Cardiac muscle cell (in vitro differentiated cells and primary cell): ENCODE data around the gene CST9. TPM values are rescaled to one million over a fixed set of nuclear protein-coding genes. Genes with fewer than 3 reads are reported as not detected.

ENCODE experiments used
- DNase-seq, 2 donors: peaks; one replicate each; pipeline versions ENCODE4 v3.0.0 to v3.0.0-alpha.2; 2010 to 2017; ENCODE audit warnings: low read depth in 1 of 2, low spot score in 1 of 2
- H3K27ac ChIP-seq: fragments of 200-600 bp; sonication (generic); 2 replicates; pipeline ENCODE4 v1.5.1; 2016
- H3K27me3 ChIP-seq: fragments of 200-600 bp; sonication (generic); 2 replicates; pipeline ENCODE4 v1.6.0; 2016; ENCODE audit warnings: control low read depth
- H3K36me3 ChIP-seq: fragments of 200-600 bp; sonication (generic); 2 replicates; pipeline ENCODE4 v1.5.1; 2016; ENCODE audit warnings: control low read depth
- H3K4me1 ChIP-seq: fragments of 200-600 bp; sonication (generic); 2 replicates; pipeline ENCODE4 v1.8.1; 2017; ENCODE audit warnings: low read depth, mild to moderate bottlenecking, mixed run types
- H3K4me3 ChIP-seq: fragments of 200-600 bp; sonication (generic); 2 replicates; pipeline ENCODE4 v1.5.1; 2016; ENCODE audit warnings: mild to moderate bottlenecking
- H3K9me3 ChIP-seq: fragments of 200-600 bp; sonication (generic); 2 replicates; pipeline ENCODE4 v1.5.1; 2017; ENCODE audit warnings: low read depth, mild to moderate bottlenecking, control low read depth
- CTCF ChIP-seq: IDR thresholded peaks from 2 replicates; pipeline ENCODE4 v1.5.1; 2012; ENCODE audit warnings: low read depth, mild to moderate bottlenecking, low read length
- polyA plus RNA-seq: library from polyadenylated mRNA; unstranded; fragments of >200 nt; fragmentation: Nextera tagmentation; extraction: Ambion mirVana; gene quantifications from 2 replicates; pipeline ENCODE4 v1.2.1, GENCODE V29; 2016
- total RNA-seq: library from RNA; depleted of rRNA; stranded (reverse); fragments of >200 nt; gene quantifications from 2 replicates; pipeline ENCODE4 v1.2.3, GENCODE V29; 2016

CST9 gene
- total and polyA plus RNA-seq, 2 experiments from 2014 or later, result not detected

- DNase-seq, result no peak
These were observed 37.3 kb downstream of the CST9 start, which contains the start of gene CST9L for GRCh38 chr20:23568320-23568970. Gene CST9L (minus strand): TSS chr20:23568484. CDS start chr20:23568450, 34 bp downstream.

GRCh38 chr20:23566199-23566932 lies 39.4 kb downstream of the CST9 start:
- no peaks in the 10 kb centered on the region for H3K27me3 ChIP-seq
- no peaks in the 10 kb centered on the region for H3K9me3 ChIP-seq
- H3K4me1 ChIP-seq, result no peaks in the 10 kb centered on the region
- H3K27ac ChIP-seq, result no peak overlapping the region
- DNase-seq, result no peak
- no peaks in the 10 kb centered on the region for H3K36me3 ChIP-seq
- TF ChIP-seq CTCF, result no peak
- H3K4me3 ChIP-seq, result no peak overlapping the region

More at GRCh38 chr20:23568320-23568970, 37.3 kb downstream of the CST9 start, which contains the start of gene CST9L:
- no peaks in the 10 kb centered on the region for H3K36me3 ChIP-seq
- no peak within 1 kb of the TSS for H3K4me3 ChIP-seq
- H3K9me3 ChIP-seq, result no peaks in the 10 kb centered on the region
- H3K4me1 ChIP-seq, result no peaks in the 10 kb centered on the region
- TF ChIP-seq CTCF, result no peak
- no peak within 1 kb of the TSS for H3K27ac ChIP-seq
- H3K27me3 ChIP-seq, result no peaks in the 10 kb centered on the region

- TF ChIP-seq CTCF, result no peak
- H3K9me3 ChIP-seq, result no peaks in the 10 kb centered on the region
- no peak for DNase-seq
These were observed 40.1 kb downstream of the CST9 start for GRCh38 chr20:23565503-23566045.

GRCh38 chr20:23564927-23565326 lies 40.8 kb downstream of the CST9 start:
- H3K4me1 ChIP-seq, result no peaks in the 10 kb centered on the region
- no peak overlapping the region for H3K4me3 ChIP-seq
- H3K36me3 ChIP-seq, result no peaks in the 10 kb centered on the region
- no peak overlapping the region for H3K27ac ChIP-seq
- no peaks in the 10 kb centered on the region for H3K9me3 ChIP-seq
- no peak for TF ChIP-seq CTCF
- no peak for DNase-seq
- no peaks in the 10 kb centered on the region for H3K27me3 ChIP-seq

More at GRCh38 chr20:23565503-23566045, 40.1 kb downstream of the CST9 start:
- Histone ChIP-seq H3K4me1 (no peaks in the 10 kb centered on the region), H3K36me3 (no peaks in the 10 kb centered on the region), H3K27ac (no peak overlapping the region), H3K27me3 (no peaks in the 10 kb centered on the region), H3K4me3 (no peak overlapping the region)

- DNase-seq, result no peak
- Histone ChIP-seq H3K9me3 (no peaks in the 10 kb centered on the region), H3K27me3 (no peaks in the 10 kb centered on the region), H3K4me3 (no peak overlapping the region), H3K27ac (no peak overlapping the region), H3K36me3 (no peaks in the 10 kb centered on the region), H3K4me1 (no peaks in the 10 kb centered on the region)
- TF ChIP-seq CTCF, result no peak
These were observed 42.9 kb downstream of the CST9 start for GRCh38 chr20:23562721-23563342.
